ENCODE measurements around the gene CAPN11. TPM values are rescaled to one million over a fixed set of nuclear protein-coding genes. Genes with fewer than 3 reads are reported as not detected.

CAPN11 gene
- total and polyA plus RNA-seq, 10 of the 15 experiments (the other 5 are each of a cell fraction or from before 2014, with no cell fraction given) = 0.05 to 0.44 (median 0.31) TPM

DNA sequence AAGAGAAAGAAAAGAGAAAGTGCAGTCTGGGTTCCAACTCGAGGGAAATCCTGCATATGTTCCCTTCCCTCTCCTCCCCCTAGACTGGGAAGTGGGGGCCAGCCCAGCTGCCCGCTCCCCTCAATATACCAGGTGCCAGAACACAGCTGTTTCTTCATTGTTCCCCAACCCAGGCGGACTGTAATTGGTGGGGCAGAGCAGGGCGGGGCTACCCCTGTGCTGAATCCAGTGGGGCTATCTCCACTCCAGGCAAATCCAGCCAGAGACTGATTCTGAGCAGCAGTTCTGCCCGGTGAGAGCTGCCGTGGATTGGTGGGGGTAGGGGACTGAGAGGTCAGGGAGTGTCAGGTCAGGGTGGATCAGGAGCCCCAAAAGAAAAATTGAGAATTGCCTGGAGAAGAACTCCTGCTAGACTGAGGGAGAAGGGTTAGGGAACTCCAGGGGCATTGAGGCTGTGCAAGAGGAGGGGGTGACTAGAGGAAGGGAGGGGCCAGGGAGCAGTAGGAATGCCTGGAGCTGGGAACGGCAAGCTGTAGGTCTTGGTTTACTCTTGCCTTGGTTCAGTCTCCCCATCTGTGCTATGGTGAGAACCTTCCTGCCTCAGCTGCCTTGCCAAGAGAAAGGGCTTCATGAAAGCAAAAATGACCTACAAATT is 58.2 kb downstream of the CAPN11 start, which contains the start of gene MYMX:
Gene MYMX (plus strand): TSS at position 250 of the 655 bp plus-strand sequence. CDS start 546 bp downstream, outside the sequence.
- Histone ChIP-seq H4K20me1 (ENCODE audit: control insufficient read depth, insufficient read depth) (no peaks in the 10 kb centered on the region), H3K27ac (ENCODE audit: control insufficient read depth, insufficient read depth) (no peak within 1 kb of the TSS), H3K4me1 (ENCODE audit: control insufficient read depth, insufficient read depth, low read length) (peaks cover 25% of the 10 kb centered on the region), H2AFZ (ENCODE audit: control insufficient read depth, low read depth, low read length) (no peak within 1 kb of the TSS), H3K79me2 (ENCODE audit: control insufficient read depth, insufficient read depth, low read length) (no peaks in the 10 kb centered on the region), H3K9ac (ENCODE audit: control insufficient read depth, insufficient read depth, low read length) (no peak within 1 kb of the TSS), H3K4me2 (ENCODE audit: control insufficient read depth, insufficient read depth) (no peak within 1 kb of the TSS), H3K36me3 (ENCODE audit: control insufficient read depth in 2 of 2, insufficient read depth in 2 of 2, low read length in 1 of 2) (no peaks in the 10 kb centered on the region), H3K9me3 (replicated peaks; ENCODE audit: control insufficient read depth, insufficient read depth, low read length) (no peaks in the 10 kb centered on the region), H3K27me3 (replicated peaks in 1 of 2; ENCODE audit: control insufficient read depth in 2 of 2, insufficient read depth in 2 of 2, low read length in 1 of 2) (no peaks in the 10 kb centered on the region), H3K4me3 (no peak within 1 kb of the TSS)
- POLR2A ChIA-PET = interaction anchor here (0.7 to 1.1 kb wide), 4 partner anchors 46 to 345 kb away, joined by 3 to 6 read pairs (median 4); no protein-coding TSS in a partner anchor
- RAD21 ChIA-PET (ENCODE audit: unreplicated experiment) = no interaction called here
- DNase-seq (ENCODE audit: low read depth, low spot score) (no peak), ATAC-seq (no peak), FAIRE-seq (no peak)
- WGBS (ENCODE audit: insufficient coverage, insufficient replicate concordance, low lambda C conversion rate, missing lambda C conversion rate) = 68% methylated on average over 7 of the region's 7 CpGs
- SMC1A ChIA-PET (ENCODE audit: uncharacterized antibody, unreplicated experiment) = interaction anchor here (0.8 to 1.3 kb wide), 3 partner anchors 15 to 51 kb away, joined by 3 to 6 read pairs (median 3); no protein-coding TSS in a partner anchor
- BruUV-seq (replicated peaks) = no TSS peak
- TF ChIP-seq, protein P1, sequence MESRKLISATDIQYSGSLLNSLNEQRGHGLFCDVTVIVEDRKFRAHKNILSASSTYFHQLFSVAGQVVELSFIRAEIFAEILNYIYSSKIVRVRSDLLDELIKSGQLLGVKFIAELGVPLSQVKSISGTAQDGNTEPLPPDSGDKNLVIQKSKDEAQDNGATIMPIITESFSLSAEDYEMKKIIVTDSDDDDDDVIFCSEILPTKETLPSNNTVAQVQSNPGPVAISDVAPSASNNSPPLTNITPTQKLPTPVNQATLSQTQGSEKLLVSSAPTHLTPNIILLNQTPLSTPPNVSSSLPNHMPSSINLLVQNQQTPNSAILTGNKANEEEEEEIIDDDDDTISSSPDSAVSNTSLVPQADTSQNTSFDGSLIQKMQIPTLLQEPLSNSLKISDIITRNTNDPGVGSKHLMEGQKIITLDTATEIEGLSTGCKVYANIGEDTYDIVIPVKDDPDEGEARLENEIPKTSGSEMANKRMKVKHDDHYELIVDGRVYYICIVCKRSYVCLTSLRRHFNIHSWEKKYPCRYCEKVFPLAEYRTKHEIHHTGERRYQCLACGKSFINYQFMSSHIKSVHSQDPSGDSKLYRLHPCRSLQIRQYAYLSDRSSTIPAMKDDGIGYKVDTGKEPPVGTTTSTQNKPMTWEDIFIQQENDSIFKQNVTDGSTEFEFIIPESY (IDR thresholded peaks at IDR 0.05) = no peak
- in situ Hi-C loops (cut with MboI) (no loop called here), intact Hi-C loops (cut with micrococcal nuclease; ENCODE audit: unreplicated experiment) (no loop called here)
- CTCF ChIA-PET = interaction anchor here (0.8 kb wide), 1 partner anchor 19 kb away, joined by 3 read pairs; no protein-coding TSS in a partner anchor

All from GM12878 (cell line).